Measurements from ENCODE around the gene CUBN.
A peak's percentile ranks its signal among the peaks of the same experiment; 100 is the strongest.
"Not testable (repeated sequence)": the region's sequence is repeated elsewhere in the genome, so short reads cannot be mapped to it uniquely, and the experiment has no call there.

The CUBN gene

GRCh38 chr10:17119845-17120244 lies 9.8 kb downstream of the CUBN start:
- TF ChIP-seq ZFX (IDR thresholded peaks at IDR 0.05) = no peak
- TF ChIP-seq CTCF (conservative IDR thresholded peaks at IDR 0.05) = no peak
- no peak overlapping the region for H3K27ac ChIP-seq

GRCh38 chr10:17116193-17116592 lies 13.4 kb downstream of the CUBN start:
- TF ChIP-seq ZFX (IDR thresholded peaks at IDR 0.05) (no peak), CTCF (conservative IDR thresholded peaks at IDR 0.05) (no peak)
- H3K27ac ChIP-seq = no peak overlapping the region

GRCh38 chr10:17115683-17116082 lies 13.9 kb downstream of the CUBN start:
- TF ChIP-seq CTCF (conservative IDR thresholded peaks at IDR 0.05) (peak; percentile 21; the same call in 1 of the 2 replicates), ZFX (IDR thresholded peaks at IDR 0.05) (no peak)
- H3K27ac ChIP-seq = no peak overlapping the region

GRCh38 chr10:17114878-17115444 lies 14.7 kb downstream of the CUBN start:
- H3K27ac ChIP-seq = not testable (repeated sequence)

GRCh38 chr10:17113889-17114540 lies 15.6 kb downstream of the CUBN start:
- TF ChIP-seq ZFX (IDR thresholded peaks at IDR 0.05) = no peak
- TF ChIP-seq CTCF (conservative IDR thresholded peaks at IDR 0.05) = no peak
- H3K27ac ChIP-seq = no peak overlapping the region

GRCh38 chr10:17113346-17113745 lies 16.3 kb downstream of the CUBN start:
- TF ChIP-seq CTCF (conservative IDR thresholded peaks at IDR 0.05) (no peak), ZFX (IDR thresholded peaks at IDR 0.05) (no peak)

GRCh38 chr10:17112566-17112965 lies 17.0 kb downstream of the CUBN start:
- no peak for TF ChIP-seq ZFX (IDR thresholded peaks at IDR 0.05)
- TF ChIP-seq CTCF (conservative IDR thresholded peaks at IDR 0.05) = no peak

More at GRCh38 chr10:17113346-17113745, 16.3 kb downstream of the CUBN start:
- H3K27ac ChIP-seq = no peak overlapping the region

More at GRCh38 chr10:17112566-17112965, 17.0 kb downstream of the CUBN start:
- H3K27ac ChIP-seq = no peak overlapping the region
